SKM-1 (cell line): ENCODE measurements around the gene SIPA1L3.
A peak's percentile ranks its signal among the peaks of the same experiment; 100 is the strongest.
"Not testable (repeated sequence)": the region's sequence is repeated elsewhere in the genome, so short reads cannot be mapped to it uniquely, and the experiment has no call there.

Experiments
- DNase-seq: peaks from one replicate; lab custom pipeline; 2025; ENCODE audit not compliant: unreplicated experiment; lab: John Stamatoyannopoulos, UW

SIPA1L3 gene

DNA sequence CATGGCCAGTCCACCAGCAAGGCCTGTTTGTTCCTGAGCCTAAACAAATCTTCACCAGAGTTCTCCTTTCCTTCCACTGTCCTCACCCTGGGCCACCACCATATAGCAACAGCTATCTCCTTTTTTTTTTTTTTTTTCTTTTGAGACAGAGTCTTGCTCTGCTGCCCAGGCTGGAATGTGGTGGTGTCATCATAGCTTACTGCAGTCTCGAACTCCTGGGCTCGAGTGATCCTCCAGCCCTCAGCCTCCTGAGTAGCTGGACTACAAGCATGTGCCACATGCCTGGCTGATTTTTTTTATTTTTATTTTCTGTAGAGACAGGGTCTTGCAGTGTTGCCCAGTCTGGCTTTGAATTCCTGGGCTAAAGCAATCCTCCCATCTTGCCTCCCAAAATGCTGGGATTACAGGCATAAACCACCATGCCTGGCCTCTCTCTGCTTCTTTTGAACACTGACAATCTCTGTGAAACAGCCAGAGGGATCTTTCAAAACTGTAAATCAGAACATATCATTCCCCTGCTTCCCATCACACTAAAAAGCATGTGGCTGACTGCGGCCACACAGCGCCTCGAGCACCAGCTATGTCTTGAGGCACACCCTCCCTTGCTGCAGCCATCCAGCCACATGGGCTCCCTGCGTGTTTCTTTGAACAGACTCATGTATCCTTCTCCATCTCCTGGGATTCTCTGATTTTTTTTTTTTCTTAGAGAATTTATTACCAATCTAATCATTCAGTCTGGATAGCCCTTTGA is 110.6 kb downstream of the SIPA1L3 start:
- no peak for DNase-seq

DNA sequence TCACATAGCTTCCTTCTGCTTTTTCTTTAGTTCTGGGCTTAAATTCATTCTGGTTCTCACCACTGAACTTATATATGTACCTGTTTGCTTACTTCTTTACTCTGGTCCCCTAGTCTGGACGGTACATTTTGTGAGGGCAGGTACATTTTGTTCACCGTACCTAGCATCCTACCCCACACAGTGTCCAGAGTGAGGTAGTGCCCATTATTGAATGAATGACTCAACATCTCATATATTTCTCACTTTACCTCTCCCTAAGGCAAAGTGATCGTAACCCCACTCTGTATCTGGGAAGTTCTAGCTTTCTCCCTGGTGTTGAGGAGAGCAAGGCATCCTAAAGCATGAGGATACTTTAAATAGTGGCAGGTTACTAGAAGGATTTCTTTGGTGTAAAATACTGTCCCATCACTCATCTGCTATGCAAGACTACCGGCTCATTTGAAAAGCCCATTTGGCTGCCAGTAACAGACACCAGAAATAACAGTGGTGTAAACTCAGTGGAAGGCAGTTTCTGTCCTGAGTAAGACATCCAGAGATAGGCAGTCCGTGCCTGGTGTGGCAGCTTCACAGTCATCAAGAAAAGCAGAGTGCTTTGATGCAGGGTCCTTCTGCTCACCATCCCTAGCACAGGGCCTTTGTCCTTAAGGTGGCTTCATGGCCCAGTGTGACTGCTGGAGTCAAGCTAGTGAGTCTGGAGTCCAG is 111.8 kb downstream of the SIPA1L3 start:
- DNase-seq: no peak

DNA sequence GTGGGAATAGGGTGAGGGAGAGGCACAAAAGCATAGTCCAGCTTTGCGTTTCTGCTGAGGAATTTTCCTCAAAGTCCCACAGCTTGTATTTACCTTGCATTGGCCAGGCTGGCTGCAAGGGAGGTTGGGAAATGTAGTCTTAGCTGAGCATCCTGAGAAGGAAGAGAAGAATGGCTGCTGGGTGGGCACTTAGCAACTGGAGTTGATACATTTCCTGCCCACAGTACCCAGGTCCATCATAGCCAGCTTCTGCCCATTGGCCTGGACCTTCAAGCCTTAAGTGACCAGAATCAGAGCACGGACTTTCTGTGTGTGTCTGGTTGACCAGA is 112.4 kb downstream of the SIPA1L3 start:
- DNase-seq: no peak

DNA sequence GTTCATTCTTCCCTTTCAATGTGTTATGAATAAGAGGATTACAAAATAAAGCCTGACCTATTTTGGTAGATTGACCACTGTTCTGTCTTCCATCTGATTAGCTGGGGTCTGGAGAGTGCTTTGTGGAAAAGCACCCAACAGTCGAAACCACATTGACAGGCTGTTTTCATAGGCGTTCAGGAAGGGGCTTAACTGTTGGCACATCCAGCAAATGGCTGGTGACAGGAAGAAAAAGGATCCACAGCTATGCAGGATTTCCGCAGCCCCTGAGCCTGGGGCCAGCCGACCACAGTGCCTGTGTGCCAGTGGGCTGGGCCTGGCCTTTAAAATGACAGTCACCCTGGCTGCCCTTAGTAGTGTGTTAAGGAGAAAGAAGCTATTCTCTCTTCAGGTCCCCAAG is 113.3 kb downstream of the SIPA1L3 start:
- peak; percentile 44 for DNase-seq

DNA sequence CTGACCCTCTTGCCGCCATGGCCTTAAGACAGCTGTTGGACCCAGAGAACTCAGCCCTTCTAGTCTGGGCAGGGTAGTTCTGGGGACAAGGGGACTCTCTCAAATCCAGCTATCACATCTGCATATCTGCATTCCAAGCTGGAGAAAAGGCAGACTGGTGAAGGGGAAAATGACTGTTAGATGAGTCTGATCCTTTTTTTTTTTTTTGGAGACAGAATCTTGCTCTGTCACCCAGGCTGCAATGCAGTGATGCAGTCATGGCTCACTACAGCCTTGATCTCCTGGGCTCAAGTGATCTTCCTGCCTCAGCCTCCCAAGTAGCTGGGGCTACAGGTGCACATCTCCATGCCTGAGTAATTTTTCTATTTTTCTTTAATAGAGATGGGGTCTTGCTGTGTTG is 114.3 kb downstream of the SIPA1L3 start:
- DNase-seq: no peak

DNA sequence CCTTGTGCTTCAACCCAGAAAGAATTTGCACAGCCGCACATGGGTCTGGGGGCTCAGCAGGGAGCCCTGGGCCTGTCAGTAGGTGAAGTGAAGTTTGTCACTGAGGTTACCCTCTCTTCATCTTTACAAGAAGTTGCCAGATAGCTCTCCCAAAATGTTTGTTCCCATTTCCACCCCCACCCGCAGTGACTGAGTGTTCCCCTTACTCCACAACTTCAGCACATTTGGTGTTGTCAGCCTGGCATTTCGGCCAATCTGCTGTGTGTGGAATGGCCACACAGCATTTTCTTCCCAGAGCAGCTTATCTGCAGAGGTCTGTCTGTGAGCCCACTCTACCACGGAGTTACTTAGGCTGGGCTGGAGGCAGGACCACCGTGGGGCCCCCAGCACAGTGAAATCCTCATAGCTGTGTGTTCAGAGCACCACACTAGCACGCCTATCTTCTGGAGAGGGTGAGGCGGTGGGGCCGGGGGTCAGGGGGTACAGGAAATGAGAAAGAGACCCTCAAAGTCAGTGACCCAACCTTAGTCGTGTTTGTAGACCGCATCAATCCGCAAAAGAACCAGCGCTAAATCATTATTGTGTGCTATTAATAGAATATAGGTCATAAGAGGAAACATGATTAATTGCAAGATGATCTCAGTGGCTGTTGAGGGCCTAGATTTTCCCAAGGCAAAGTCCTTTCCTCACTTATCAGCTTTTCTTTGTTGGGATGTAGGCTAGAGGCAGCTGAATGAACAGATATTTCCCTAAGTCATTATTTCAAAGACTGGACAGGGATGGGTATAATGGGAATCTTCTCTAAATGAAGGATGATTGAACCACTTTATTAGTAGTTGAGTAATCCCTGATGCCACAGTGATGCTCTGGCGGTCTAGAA is 116.0 kb downstream of the SIPA1L3 start:
- DNase-seq: no peak

DNA sequence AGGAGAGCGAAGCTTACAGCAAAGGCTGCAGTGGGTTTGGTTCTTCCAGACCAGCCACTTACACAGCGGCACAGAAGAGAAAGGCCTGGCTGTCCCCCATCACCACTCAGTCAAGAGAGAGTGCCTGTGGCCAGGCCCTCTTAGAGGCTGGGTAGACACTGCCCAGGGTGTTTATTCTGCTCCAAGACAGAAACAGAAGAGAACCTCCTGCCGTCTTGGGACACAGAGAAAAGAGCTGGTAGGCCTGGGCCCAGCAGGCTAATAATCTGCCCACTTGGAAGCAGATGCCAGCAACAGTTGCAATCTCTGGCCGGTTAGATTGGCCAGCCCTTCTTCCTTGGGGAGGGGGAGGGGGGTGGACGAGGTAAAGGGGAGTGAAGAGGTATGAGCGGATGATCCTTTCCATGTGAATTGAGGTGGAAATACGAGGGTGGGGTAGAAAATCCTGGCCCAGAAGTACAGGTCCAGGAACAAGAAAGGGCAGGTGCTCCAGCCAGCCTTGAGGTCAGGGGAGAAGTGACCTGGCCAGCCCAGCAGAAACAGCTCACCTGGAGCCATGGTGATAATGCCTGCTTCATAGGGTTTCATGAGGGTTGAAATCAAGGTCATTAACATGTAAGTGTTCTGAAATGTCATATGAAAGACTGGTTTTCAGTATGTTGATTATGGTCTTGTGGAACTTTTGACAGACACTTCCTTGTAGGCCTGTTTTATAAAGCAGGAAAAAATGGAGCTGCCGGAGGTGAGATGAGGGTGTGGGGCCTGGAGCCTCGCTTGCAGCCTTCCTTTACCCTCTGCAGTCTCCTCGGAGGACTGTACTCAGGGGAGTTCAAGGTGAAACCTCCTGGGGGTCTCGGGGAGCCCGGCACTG is 116.9 kb downstream of the SIPA1L3 start:
- DNase-seq: no peak

DNA sequence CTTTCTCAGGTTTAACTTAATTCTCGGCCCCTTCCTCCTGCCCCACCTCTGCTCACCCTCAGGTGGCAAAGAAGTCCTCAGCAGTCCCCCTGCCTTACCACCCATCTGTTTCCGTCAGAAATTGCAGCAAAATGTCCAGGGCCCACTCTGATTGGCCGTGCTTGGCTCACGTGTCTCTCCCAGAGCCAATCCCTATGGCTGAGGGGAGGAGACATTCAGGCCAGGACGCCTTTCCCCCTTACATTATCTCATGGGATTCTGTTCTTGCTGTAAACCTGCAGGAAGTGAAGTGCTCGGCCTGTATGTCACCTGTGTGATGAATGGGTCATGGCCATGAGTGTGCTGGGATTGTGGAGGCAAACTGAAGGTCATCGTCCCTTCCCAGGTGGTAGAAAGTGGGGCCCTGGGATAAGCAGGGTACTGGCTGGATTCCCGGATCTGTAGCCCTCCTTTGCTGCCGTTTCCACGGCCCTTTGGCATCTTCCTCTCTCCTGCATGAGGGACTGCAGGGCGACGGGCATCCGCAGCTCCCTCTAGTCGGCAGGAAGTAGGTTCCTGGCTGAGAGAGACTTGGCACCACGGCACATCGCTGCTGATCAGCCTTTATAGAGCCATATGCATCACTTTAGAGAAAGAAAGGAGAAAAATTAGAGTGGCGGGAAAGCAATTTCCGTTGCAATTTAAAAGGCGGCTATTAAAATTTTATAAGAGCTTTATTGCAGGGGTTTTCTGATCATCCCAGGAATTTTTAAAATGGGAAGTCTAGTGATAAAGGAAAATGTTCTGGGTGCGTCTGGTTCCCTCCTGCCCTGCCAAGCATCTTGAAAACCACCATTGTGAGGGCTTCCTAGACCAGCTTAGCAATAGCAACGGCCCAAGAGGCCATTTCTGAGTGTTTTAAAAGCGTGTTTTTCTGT is 118.2 kb downstream of the SIPA1L3 start:
- no peak for DNase-seq

DNA sequence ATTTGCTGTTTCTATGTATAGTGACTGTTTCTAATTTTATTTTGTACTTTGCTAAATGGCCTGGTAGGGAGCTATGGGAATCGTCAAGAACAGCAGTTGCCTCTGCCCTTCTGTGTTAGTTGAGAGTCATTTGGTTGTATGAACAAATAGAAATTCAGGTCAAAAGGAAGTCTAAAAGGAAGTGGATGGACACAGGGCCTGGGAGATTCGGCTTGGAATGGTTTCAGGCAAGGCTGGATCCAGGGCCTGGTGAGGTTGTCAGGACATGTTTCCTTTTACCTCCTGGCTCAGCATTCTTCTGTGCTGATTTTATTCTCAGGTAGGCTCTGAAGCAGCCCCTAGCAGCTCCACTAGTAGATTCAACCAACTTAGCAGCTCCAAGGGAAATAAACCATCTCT is 118.9 kb downstream of the SIPA1L3 start:
- DNase-seq: no peak

DNA sequence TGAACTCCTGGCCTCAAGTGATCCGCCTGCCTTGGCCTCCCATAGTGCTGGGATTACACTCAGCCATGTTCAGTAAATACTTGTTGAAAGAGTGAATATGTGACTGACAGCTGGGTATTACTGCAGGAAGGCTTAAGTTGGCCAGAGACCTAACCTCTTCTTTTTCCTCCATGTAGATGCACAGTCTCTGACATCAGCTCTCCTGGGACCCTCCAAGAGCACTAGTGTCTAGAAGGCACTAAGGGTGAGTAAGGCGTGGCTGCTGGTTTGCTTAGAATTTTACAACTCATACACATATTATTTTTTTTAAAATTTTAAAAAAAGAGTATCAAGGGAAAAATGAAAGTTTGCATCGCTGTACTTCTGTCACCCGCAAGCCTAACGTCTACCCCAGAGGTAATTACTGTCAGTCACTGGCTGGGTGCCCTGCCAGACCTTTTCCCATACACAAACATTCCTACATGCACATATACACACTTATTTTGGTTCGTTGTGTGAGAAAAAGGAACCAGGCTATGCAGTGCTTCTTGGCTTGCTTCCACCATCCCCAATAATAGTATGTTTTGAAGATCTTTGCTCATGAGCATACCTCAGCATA is 122.0 kb downstream of the SIPA1L3 start:
- no peak for DNase-seq

DNA sequence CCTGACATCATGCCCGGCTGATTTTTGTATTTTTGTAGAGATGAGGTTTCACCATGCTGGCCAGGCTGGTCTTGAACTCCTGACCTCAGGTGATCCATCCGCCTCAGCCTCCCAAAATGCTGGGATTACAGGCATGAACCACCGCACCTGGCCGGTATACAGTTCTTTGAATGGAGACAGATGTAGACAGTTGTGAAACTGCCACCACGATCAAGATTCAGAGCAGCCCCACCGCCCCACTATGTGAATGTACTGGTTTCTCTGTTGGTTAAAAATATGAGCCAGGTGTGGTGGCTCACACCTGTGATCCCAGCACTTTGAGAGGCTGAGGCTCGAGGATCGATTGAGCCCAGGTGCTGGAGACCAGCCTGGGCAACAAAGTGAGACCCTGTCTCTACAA is 123.0 kb downstream of the SIPA1L3 start:
- not testable (repeated sequence) for DNase-seq

DNA sequence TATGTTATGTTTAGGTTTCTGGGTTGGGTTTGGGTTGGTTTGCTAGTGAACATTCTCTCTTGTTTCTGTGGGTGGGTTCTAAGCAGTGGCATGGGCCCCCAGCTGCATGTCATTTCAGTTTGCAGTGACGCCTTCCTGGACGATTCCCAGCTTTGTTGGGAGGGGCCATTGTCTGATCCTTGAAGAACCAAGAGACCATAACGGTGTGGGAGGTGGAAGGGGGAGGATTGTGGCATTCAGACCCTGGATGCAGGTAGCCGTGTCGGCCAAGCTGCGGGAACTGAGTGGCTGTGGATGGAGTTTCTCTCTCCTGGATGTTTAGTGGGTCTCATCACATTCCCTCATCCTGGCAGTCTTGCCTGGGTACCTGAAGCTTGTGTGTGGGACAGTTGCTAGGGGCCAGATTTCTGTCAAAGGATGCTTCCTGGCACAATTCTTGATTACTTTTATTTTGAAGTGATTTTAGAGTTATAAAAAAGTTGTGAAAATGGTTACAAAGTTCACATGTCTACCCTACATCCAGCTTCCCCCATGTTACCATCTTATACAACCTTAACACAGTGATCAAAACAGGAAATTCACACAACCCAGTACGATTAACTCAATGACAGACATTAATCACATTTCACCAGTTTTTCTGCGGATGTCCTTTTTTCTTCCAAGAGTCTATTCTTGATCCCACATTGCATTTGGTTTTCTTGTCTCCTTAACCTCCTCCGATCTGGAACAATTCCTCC is 123.8 kb downstream of the SIPA1L3 start:
- no peak for DNase-seq

DNA sequence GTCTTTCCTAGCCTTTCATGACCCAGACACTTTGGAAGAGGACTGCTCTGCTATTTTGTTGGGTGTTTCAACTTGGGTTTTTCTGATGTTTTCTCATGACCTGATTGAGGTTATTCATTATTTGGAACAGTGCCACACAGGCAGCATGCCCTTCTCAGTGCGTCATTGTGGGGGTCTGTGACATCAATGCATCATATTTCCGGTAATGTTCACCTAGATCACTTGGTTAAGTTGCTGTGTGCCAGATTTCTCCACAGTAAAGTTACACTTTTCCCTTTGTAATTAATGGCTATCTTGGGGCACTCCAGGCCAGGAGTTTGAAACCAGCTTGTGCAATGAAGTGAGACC is 124.4 kb downstream of the SIPA1L3 start:
- no peak for DNase-seq

DNA sequence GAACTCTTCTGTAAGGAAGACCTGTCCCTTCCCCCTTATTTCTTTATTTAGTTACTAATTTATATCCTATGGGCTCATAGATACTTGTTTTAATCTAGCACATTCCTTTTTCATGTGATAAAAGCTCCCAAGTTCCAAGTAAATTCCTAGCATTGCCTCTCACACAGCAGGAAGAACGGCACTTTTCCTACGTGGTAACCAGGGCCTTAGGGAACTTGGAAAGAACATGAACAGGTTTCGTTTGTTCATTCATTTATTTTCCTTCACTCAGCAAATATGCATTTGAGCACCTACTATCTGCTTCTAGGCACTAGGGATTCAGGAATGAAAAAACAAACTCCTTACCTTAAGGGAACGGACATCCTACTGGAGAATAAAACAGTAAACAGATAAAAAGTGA is 125.1 kb downstream of the SIPA1L3 start:
- no peak for DNase-seq

DNA sequence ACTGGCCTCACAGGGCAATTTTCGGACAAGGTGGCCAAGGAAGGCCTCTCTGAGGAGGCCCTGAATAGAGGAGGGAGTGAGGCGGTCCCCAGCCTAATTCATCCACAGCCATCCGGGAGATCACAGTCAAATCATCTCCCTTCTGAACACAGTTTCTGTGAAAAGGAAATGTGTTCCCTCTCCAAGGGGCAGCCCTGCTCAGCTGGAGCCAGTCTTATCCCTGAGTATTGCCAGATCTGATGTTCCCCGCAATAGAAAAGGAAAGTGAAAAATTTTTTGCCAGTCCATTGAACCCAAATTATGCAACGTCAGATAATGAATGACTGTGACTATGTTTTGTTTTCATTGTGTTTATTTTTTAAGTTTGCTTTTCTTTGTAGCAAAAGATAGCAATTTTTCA is 125.9 kb downstream of the SIPA1L3 start:
- DNase-seq: no peak

DNA sequence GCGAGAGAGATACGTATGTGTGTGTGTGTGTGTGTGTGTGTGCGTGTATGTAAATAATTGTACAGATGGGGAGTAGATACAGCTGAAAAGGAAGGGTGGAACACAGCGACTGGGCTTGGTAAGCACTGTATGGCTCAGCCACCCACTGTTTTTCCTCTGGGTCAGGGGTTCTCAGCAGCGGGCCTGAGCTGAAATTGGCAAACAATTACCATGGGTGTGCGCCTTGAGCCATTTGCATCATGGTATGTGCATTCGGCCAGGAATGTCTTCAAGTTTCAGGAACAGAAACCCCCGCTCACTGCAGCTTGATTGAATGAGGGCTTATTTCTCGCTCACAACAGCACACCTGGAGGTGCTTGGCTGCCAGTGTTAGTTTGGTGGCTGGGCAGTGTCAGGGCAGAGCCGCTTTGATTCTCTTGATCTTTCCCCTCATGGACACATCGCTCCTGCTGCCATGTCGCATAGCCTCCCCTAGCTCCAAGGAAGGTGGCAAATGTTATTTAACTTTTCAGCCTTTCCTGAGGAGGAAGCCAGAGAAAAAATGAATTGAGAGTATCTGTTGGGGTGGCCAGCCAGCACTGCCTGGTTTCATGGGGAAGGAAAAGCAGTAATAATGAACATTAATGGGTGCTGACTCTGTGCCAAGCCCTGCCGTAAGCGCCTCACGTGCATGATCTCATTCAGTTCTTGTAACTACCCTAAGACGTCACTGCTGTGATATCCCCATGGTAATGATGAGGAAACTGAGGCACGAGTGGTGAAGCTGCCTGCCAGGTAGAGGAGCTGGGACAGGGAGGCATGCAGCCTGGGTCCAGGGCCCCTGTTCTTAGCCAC is 126.9 kb downstream of the SIPA1L3 start:
- DNase-seq: no peak

DNA sequence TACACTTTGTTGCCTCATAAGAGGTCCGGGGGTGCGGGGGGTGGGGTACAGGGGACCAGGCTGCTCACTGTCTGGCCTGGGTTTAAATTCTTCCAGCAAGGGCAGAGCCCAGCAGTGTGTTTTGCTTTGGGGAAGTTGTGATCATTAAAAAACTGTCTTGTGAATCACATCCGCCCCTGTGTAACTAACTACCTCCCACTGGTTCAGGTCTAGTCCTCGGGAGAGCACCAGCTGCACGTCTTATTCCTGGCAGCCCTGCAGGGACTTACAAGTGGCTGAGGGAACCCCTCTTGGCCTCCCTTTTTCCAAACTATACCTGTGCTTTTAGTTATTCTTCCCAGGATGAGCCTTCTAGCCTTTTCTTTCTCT is 127.5 kb downstream of the SIPA1L3 start:
- no peak for DNase-seq
